Panc1 (cell line): Measurements from ENCODE around the gene PDK4. TPM values are rescaled to one million over a fixed set of nuclear protein-coding genes. Genes with fewer than 3 reads are reported as not detected.
"Not testable (repeated sequence)": the region's sequence is repeated elsewhere in the genome, so short reads cannot be mapped to it uniquely, and the experiment has no call there.

Experiments
- ATAC-seq: fragments of 200-7000 bp; cut with Tn5 transposase; 2 replicates; pipeline ENCODE4 v1.9.1; 2020; ENCODE audit warnings: mild to moderate bottlenecking, moderate library complexity
- BruUV-seq: library from RNA; stranded (reverse); fragments of 400-500 nt; replicated peaks from 2 replicates; lab custom pipeline; 2021; lab: Mats Ljungman, UMichigan
- CTCF ChIA-PET: fragments of 300-600 bp; sonication (Branson Sonifier 250); formaldehyde crosslinking; loops from one replicate; lab custom pipeline; 2022; ENCODE audit warnings: antibody characterized with exemption; lab: Charles Lee
- POLR2A ChIA-PET: fragments of 300-600 bp; sonication (Branson Sonifier 250); formaldehyde crosslinking; loops from one replicate; lab custom pipeline; 2022; ENCODE audit warnings: antibody characterized with exemption; lab: Charles Lee
- DNase-seq: peaks from one replicate; pipeline ENCODE4 v3.0.0-alpha.2; 2010; ENCODE audit warnings: low read depth, low spot score
- H3K27ac ChIP-seq: 2 replicates; pipeline ENCODE4 v1.5.1; 2011; ENCODE audit warnings: mild to moderate bottlenecking, low read length, inconsistent platforms
- H3K27me3 ChIP-seq: fragments of 200-500 bp; sonication (Bioruptor generic); 2 replicates; pipeline ENCODE4 v1.6.0; 2014; ENCODE audit warnings: low read length, inconsistent platforms; ENCODE audit not compliant: control insufficient read depth, insufficient read depth
- H3K36me3 ChIP-seq: fragments of 200-500 bp; sonication (Bioruptor generic); 2 replicates; pipeline ENCODE4 v1.5.1; 2014; ENCODE audit warnings: inconsistent platforms, mild to moderate bottlenecking, low read length, moderate library complexity; ENCODE audit not compliant: control insufficient read depth, insufficient read depth
- H3K4me1 ChIP-seq: 2 replicates; pipeline ENCODE4 v1.5.1; 2011; ENCODE audit warnings: inconsistent platforms, mild to moderate bottlenecking, low read length, moderate library complexity; ENCODE audit not compliant: control insufficient read depth, insufficient read depth
- H3K4me3 ChIP-seq, 2 experiments: 2 replicates each; pipeline ENCODE4 v1.5.1; 2011 to 2012; ENCODE audit warnings: low read depth in 2 of 2, low read length in 2 of 2, mild to moderate bottlenecking in 2 of 2, inconsistent platforms in 1 of 2, moderate library complexity in 1 of 2
- H3K9me3 ChIP-seq: fragments of 200-500 bp; sonication (Bioruptor generic); 2 replicates; pipeline ENCODE4 v1.5.1; 2014; ENCODE audit warnings: low read depth, mild to moderate bottlenecking, inconsistent platforms, low read length, moderate library complexity; ENCODE audit not compliant: control insufficient read depth, insufficient read depth
- CTCF ChIP-seq: fragments of 450-650 bp; IDR thresholded peaks from 2 replicates; pipeline ENCODE4 v1.5.1; 2017; ENCODE audit warnings: mild to moderate bottlenecking
- POLR2AphosphoS5 ChIP-seq: IDR thresholded peaks from 2 replicates; pipeline ENCODE4 v1.6.1; 2012; ENCODE audit warnings: mild to moderate bottlenecking, low read depth, low read length, moderate library complexity
- REST ChIP-seq, 2 experiments: IDR thresholded peaks; 2 replicates each; pipeline ENCODE4 v1.6.1; 2011 to 2012; ENCODE audit warnings: low read depth in 2 of 2, control low read depth in 1 of 2, low read length in 1 of 2, mild to moderate bottlenecking in 1 of 2, moderate library complexity in 1 of 2; ENCODE audit not compliant: insufficient read depth in 1 of 2
- SIN3A ChIP-seq: IDR thresholded peaks from 2 replicates; pipeline ENCODE4 v1.6.1; 2012; ENCODE audit warnings: low read depth, mild to moderate bottlenecking, low read length, moderate library complexity, borderline replicate concordance; ENCODE audit not compliant: insufficient read depth
- TCF7L2 ChIP-seq: IDR thresholded peaks from 2 replicates; pipeline ENCODE4 v1.6.1; 2011; ENCODE audit warnings: mild to moderate bottlenecking, low read depth, low read length, inconsistent platforms
- in situ Hi-C: cut with HindIII; loops from 2 replicates; pipeline ENCODE4 v1.10.0; 2016; ENCODE audit warnings: low sequenced_read_pairs, low pct_unique_long_range_greater_than_20kb
- intact Hi-C: fragments of 100-400 bp; cut with micrococcal nuclease; formaldehyde crosslinking; loops from one replicate; pipeline ENCODE4 v1.10.0; 2022; ENCODE audit not compliant: unreplicated experiment
- total RNA-seq: library from RNA; stranded (reverse); gene quantifications from one replicate; pipeline ENCODE4 v1.2.1, GENCODE V29; 2021; ENCODE audit not compliant: unreplicated experiment

Gene PDK4
- total RNA-seq, 1 experiment from 2014 or later, result 1.4 TPM

GRCh38 chr7:95605275-95605674 lies 9.0 kb upstream of the PDK4 start:
- H3K4me1 ChIP-seq, result peaks cover 23% of the 10 kb centered on the region
- DNase-seq (no peak), ATAC-seq (no peak)
- no peak overlapping the region for H3K27ac ChIP-seq
- ChIA-PET POLR2A (no interaction called here), CTCF (no interaction called here)
- BruUV-seq, result no TSS peak
- in situ Hi-C loops (no loop called here), intact Hi-C loops (no loop called here)
- TF ChIP-seq CTCF, result no peak
- TF ChIP-seq SIN3A, result no peak
- no peak for TF ChIP-seq TCF7L2
- no peak for TF ChIP-seq REST (IDR thresholded peaks at IDR 0.05; ENCODE audit: insufficient read depth in 1 of 2, low read depth in 2 of 2, low read length in 1 of 2)
- no peak for TF ChIP-seq POLR2AphosphoS5
- H3K9me3 ChIP-seq, result no peaks in the 10 kb centered on the region
- H3K36me3 ChIP-seq, result no peaks in the 10 kb centered on the region
- H3K27me3 ChIP-seq, result no peaks in the 10 kb centered on the region
- no peak overlapping the region for H3K4me3 ChIP-seq

GRCh38 chr7:95604811-95605210 lies 8.5 kb upstream of the PDK4 start:
- intact Hi-C loops, BruUV-seq, H3K36me3 ChIP-seq, CTCF ChIA-PET, in situ Hi-C loops, ATAC-seq, H3K4me3 ChIP-seq, H3K9me3 ChIP-seq, POLR2A ChIA-PET, H3K27ac ChIP-seq, DNase-seq, H3K27me3 ChIP-seq: not testable (repeated sequence)
- H3K4me1 ChIP-seq, result peaks cover 19% of the 10 kb centered on the region

DNA sequence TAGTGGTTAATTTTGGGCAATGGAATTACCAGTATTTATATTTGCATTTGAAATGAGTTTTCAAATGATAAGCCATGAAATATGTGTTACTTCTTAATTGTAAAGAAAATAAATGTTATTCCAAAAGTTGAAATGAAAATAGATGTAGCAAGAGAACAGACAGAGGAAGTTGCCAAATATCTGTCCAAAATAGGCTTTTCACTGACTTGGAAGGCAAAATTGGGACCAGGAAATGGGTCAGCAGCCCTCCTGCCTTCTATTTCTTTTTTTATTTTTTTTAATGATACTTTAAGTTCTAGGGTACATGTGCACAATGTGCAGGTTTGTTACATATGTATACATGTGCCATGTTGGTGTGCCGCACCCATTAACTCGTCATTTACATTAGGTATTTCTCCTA lies 8.1 kb upstream of the PDK4 start:
- ATAC-seq, H3K36me3 ChIP-seq, CTCF ChIA-PET, intact Hi-C loops, DNase-seq, H3K27me3 ChIP-seq, H3K4me3 ChIP-seq, H3K9me3 ChIP-seq, POLR2A ChIA-PET, H3K27ac ChIP-seq, in situ Hi-C loops, BruUV-seq: not testable (repeated sequence)
- H3K4me1 ChIP-seq, result peaks cover 16% of the 10 kb centered on the region
